ENCODE data around the gene EXOC5. TPM values are rescaled to one million over a fixed set of nuclear protein-coding genes. Genes with fewer than 3 reads are reported as not detected.

The EXOC5 gene
- total RNA-seq, 1 experiment from 2014 or later = 90.9 TPM

DNA sequence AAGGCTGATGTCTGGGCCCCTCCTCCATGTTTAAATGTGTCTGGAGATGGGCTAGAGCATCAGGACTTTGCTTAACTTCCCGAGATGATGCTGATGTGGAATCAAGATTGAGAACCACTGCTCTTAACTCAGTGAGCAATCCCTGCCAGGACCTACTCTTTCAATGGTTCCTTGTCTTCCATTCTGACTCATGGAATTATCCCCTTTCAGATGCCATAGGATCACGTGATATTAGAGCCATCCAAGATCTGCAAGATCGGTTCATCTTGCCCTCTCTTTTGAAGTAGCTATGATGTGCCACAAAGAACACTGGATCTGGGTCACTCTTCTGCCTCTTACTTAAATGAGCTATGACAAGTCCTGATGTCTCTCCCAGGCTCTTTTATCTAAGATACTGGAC is 96.8 kb downstream of the EXOC5 start:
- Histone ChIP-seq H3K79me2 (ENCODE audit: low read length) (no peaks in the 10 kb centered on the region), H2AFZ (ENCODE audit: low read length) (no peak overlapping the region), H3K4me2 (ENCODE audit: low read depth, low read length, poor library complexity, severe bottlenecking) (no peak overlapping the region), H3K27ac (ENCODE audit: low read length) (no peak overlapping the region), H3K4me3 (ENCODE audit: low read length) (no peak overlapping the region), H3K9ac (ENCODE audit: low read length) (no peak overlapping the region), H3K4me1 (ENCODE audit: low read length) (no peaks in the 10 kb centered on the region), H3K27me3 (ENCODE audit: low read length) (no peaks in the 10 kb centered on the region), H4K20me1 (ENCODE audit: insufficient read depth, low read depth, low read length) (no peaks in the 10 kb centered on the region), H3K36me3 (ENCODE audit: insufficient read depth, low read length) (no peaks in the 10 kb centered on the region), H3K9me2 (replicated peaks; ENCODE audit: insufficient read depth, low read length) (no peaks in the 10 kb centered on the region), H3K9me3 (ENCODE audit: low read length) (no peaks in the 10 kb centered on the region)
- no peak for DNase-seq

DNA sequence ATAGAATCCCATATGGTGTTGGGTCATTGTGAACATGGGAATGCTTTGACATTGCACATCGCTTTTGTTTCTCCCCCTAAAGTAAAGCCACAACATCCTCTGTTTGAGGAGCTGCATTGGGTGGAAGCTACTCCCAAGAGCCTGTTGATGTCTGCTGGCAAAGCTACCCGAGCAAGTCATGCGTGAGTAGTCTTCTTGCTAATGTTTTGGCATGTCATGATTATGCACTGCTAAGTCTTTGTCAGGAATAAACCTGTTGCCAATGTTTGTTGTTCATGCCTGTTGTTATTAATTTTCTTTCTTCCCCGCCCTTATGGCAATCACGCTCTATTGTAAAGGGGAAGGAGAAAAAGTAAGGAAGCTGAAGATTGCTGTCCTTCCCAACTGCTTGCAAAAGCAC is 97.3 kb downstream of the EXOC5 start:
- Histone ChIP-seq H3K27me3 (ENCODE audit: low read length) (no peaks in the 10 kb centered on the region), H3K4me1 (ENCODE audit: low read length) (no peaks in the 10 kb centered on the region), H3K9ac (ENCODE audit: low read length) (no peak overlapping the region), H3K9me2 (replicated peaks; ENCODE audit: insufficient read depth, low read length) (no peaks in the 10 kb centered on the region), H3K27ac (ENCODE audit: low read length) (no peak overlapping the region), H3K36me3 (ENCODE audit: insufficient read depth, low read length) (no peaks in the 10 kb centered on the region), H2AFZ (ENCODE audit: low read length) (no peak overlapping the region), H3K4me2 (ENCODE audit: low read depth, low read length, poor library complexity, severe bottlenecking) (no peak overlapping the region), H3K79me2 (ENCODE audit: low read length) (no peaks in the 10 kb centered on the region), H3K4me3 (ENCODE audit: low read length) (no peak overlapping the region), H3K9me3 (ENCODE audit: low read length) (no peaks in the 10 kb centered on the region), H4K20me1 (ENCODE audit: insufficient read depth, low read depth, low read length) (no peaks in the 10 kb centered on the region)
- no peak for DNase-seq

- Histone ChIP-seq H3K4me1 (ENCODE audit: low read length) (no peaks in the 10 kb centered on the region), H3K36me3 (ENCODE audit: insufficient read depth, low read length) (no peaks in the 10 kb centered on the region), H3K4me3 (ENCODE audit: low read length) (no peak overlapping the region), H3K4me2 (ENCODE audit: low read depth, low read length, poor library complexity, severe bottlenecking) (no peak overlapping the region), H3K9ac (ENCODE audit: low read length) (no peak overlapping the region), H4K20me1 (ENCODE audit: insufficient read depth, low read depth, low read length) (no peaks in the 10 kb centered on the region), H2AFZ (ENCODE audit: low read length) (no peak overlapping the region; the same call in 1 of the 2 replicates), H3K79me2 (ENCODE audit: low read length) (no peaks in the 10 kb centered on the region), H3K27me3 (ENCODE audit: low read length) (no peaks in the 10 kb centered on the region), H3K27ac (ENCODE audit: low read length) (no peak overlapping the region), H3K9me3 (ENCODE audit: low read length) (no peaks in the 10 kb centered on the region), H3K9me2 (replicated peaks; ENCODE audit: insufficient read depth, low read length) (no peaks in the 10 kb centered on the region)
- no peak for DNase-seq
These were observed 98.8 kb downstream of the EXOC5 start for GRCh38 chr14:57169901-57170300.

DNA sequence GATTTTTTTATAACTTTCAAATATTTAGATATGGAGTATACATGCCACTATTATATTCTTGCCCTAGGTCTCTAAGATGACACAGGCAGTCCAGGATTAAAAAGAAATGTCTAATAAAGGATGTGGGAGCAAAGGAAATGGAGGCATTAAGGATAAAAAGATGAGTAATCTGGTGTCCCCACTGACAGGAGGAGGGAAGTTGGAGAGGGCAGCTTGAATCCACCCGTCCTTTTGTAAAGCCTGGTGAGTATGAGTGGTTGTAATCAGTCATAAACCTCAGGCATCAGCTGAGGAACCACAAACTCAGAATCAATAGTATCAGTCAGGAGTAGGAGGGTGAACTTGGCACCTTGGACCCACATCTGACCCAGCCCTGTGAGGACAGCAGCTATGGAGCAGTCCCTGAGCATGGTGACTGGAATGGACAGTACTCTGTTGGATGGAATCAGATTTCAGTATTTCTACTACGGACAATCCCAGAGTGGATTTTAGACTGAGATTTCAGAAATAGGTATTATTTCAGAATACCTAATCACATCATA is 100.5 kb downstream of the EXOC5 start:
- H3K27me3 ChIP-seq (ENCODE audit: low read length) = no peaks in the 10 kb centered on the region
- no peaks in the 10 kb centered on the region for H3K9me3 ChIP-seq (ENCODE audit: low read length)
- no peaks in the 10 kb centered on the region for H3K4me1 ChIP-seq (ENCODE audit: low read length)
- no peaks in the 10 kb centered on the region for H3K9me2 ChIP-seq (replicated peaks; ENCODE audit: insufficient read depth, low read length)
- H4K20me1 ChIP-seq (ENCODE audit: insufficient read depth, low read depth, low read length) = no peaks in the 10 kb centered on the region
- no peak overlapping the region for H3K27ac ChIP-seq (ENCODE audit: low read length)
- DNase-seq = no peak
- H3K9ac ChIP-seq (ENCODE audit: low read length) = no peak overlapping the region
- no peak overlapping the region for H3K4me3 ChIP-seq (ENCODE audit: low read length)
- no peak overlapping the region for H3K4me2 ChIP-seq (ENCODE audit: low read depth, low read length, poor library complexity, severe bottlenecking)
- no peaks in the 10 kb centered on the region for H3K79me2 ChIP-seq (ENCODE audit: low read length)
- H2AFZ ChIP-seq (ENCODE audit: low read length) = no peak overlapping the region
- no peaks in the 10 kb centered on the region for H3K36me3 ChIP-seq (ENCODE audit: insufficient read depth, low read length)

GRCh38 chr14:57161583-57162234 is 107.0 kb downstream of the EXOC5 start:
- no peaks in the 10 kb centered on the region for H3K9me2 ChIP-seq (replicated peaks; ENCODE audit: insufficient read depth, low read length)
- H3K9me3 ChIP-seq (ENCODE audit: low read length) = no peaks in the 10 kb centered on the region
- no peaks in the 10 kb centered on the region for H3K79me2 ChIP-seq (ENCODE audit: low read length)
- no peak overlapping the region for H3K9ac ChIP-seq (ENCODE audit: low read length)
- H3K36me3 ChIP-seq (ENCODE audit: insufficient read depth, low read length) = no peaks in the 10 kb centered on the region
- DNase-seq = no peak
- H3K4me2 ChIP-seq (ENCODE audit: low read depth, low read length, poor library complexity, severe bottlenecking) = no peak overlapping the region
- H2AFZ ChIP-seq (ENCODE audit: low read length) = no peak overlapping the region
- H3K27me3 ChIP-seq (ENCODE audit: low read length) = no peaks in the 10 kb centered on the region
- no peak overlapping the region for H3K27ac ChIP-seq (ENCODE audit: low read length)
- H4K20me1 ChIP-seq (ENCODE audit: insufficient read depth, low read depth, low read length) = no peaks in the 10 kb centered on the region
- H3K4me1 ChIP-seq (ENCODE audit: low read length) = no peaks in the 10 kb centered on the region
- H3K4me3 ChIP-seq (ENCODE audit: low read length) = no peak overlapping the region

GRCh38 chr14:57160333-57160732 is 108.4 kb downstream of the EXOC5 start:
- H3K79me2 ChIP-seq (ENCODE audit: low read length) = no peaks in the 10 kb centered on the region
- no peak overlapping the region for H2AFZ ChIP-seq (ENCODE audit: low read length)
- H4K20me1 ChIP-seq (ENCODE audit: insufficient read depth, low read depth, low read length) = no peaks in the 10 kb centered on the region
- H3K4me3 ChIP-seq (ENCODE audit: low read length) = no peak overlapping the region
- no peak overlapping the region for H3K4me2 ChIP-seq (ENCODE audit: low read depth, low read length, poor library complexity, severe bottlenecking)
- no peaks in the 10 kb centered on the region for H3K9me2 ChIP-seq (replicated peaks; ENCODE audit: insufficient read depth, low read length)
- DNase-seq = no peak
- H3K9me3 ChIP-seq (ENCODE audit: low read length) = no peaks in the 10 kb centered on the region
- no peak overlapping the region for H3K27ac ChIP-seq (ENCODE audit: low read length)
- no peaks in the 10 kb centered on the region for H3K36me3 ChIP-seq (ENCODE audit: insufficient read depth, low read length)
- no peaks in the 10 kb centered on the region for H3K4me1 ChIP-seq (ENCODE audit: low read length)
- H3K9ac ChIP-seq (ENCODE audit: low read length) = no peak overlapping the region
- H3K27me3 ChIP-seq (ENCODE audit: low read length) = no peaks in the 10 kb centered on the region

GRCh38 chr14:57153286-57153685 is 115.4 kb downstream of the EXOC5 start:
- Histone ChIP-seq H3K4me3 (ENCODE audit: low read length) (no peak overlapping the region), H3K9ac (ENCODE audit: low read length) (no peak overlapping the region), H3K36me3 (ENCODE audit: insufficient read depth, low read length) (no peaks in the 10 kb centered on the region), H3K4me2 (ENCODE audit: low read depth, low read length, poor library complexity, severe bottlenecking) (no peak overlapping the region), H3K27ac (ENCODE audit: low read length) (no peak overlapping the region), H3K27me3 (ENCODE audit: low read length) (no peaks in the 10 kb centered on the region), H3K9me3 (ENCODE audit: low read length) (no peaks in the 10 kb centered on the region), H3K79me2 (ENCODE audit: low read length) (no peaks in the 10 kb centered on the region), H3K4me1 (ENCODE audit: low read length) (no peaks in the 10 kb centered on the region), H3K9me2 (replicated peaks; ENCODE audit: insufficient read depth, low read length) (no peaks in the 10 kb centered on the region), H4K20me1 (ENCODE audit: insufficient read depth, low read depth, low read length) (no peaks in the 10 kb centered on the region), H2AFZ (ENCODE audit: low read length) (no peak overlapping the region)
- no peak for DNase-seq
